Measurements from ENCODE around the gene GALM. TPM values are rescaled to one million over a fixed set of nuclear protein-coding genes. Genes with fewer than 3 reads are reported as not detected.

GALM gene
- total RNA-seq, 2 experiments from 2014 or later, result 39.7 to 41.1 TPM

GRCh38 chr2:38653380-38653714 is 12.6 kb upstream of the GALM start:
- Mint-ChIP-seq H3K4me1 (peaks cover 65% of the 10 kb centered on the region), H3K27me3 (no peaks in the 10 kb centered on the region), H3K27ac (peak overlapping the region; percentile 90), H3K9me3 (peaks cover 12% of the 10 kb centered on the region), H3K4me3 (peak overlapping the region; percentile 16), H3K36me3 (ENCODE audit: low read depth) (peaks cover 23% of the 10 kb centered on the region)
- POLR2A ChIA-PET, result interaction anchor here (0.5 to 1.6 kb wide), 3 partner anchors 12 to 53 kb away, joined by 4 to 7 read pairs (median 5); partner anchors contain the start of gene GALM
- DNase-seq, result no peak
- CTCF ChIA-PET, result interaction anchor here (0.7 to 2.7 kb wide), 11 partner anchors 9 to 166 kb away, joined by 3 to 28 read pairs (median 3); partner anchors contain the start of gene GALM

- peaks cover 64% of the 10 kb centered on the region for H3K4me1 Mint-ChIP-seq
- H3K27ac Mint-ChIP-seq, result peak overlapping the region; percentile 90
- H3K27me3 Mint-ChIP-seq, result no peaks in the 10 kb centered on the region
- peaks cover 17% of the 10 kb centered on the region for H3K36me3 Mint-ChIP-seq (ENCODE audit: low read depth)
- peaks cover 7% of the 10 kb centered on the region for H3K9me3 Mint-ChIP-seq
- CTCF ChIA-PET, result interaction anchor here (0.7 to 2.7 kb wide), 10 partner anchors 8 to 165 kb away, joined by 3 to 28 read pairs (median 4); partner anchors contain the start of gene GALM
- H3K4me3 Mint-ChIP-seq, result peak overlapping the region; percentile 16
- DNase-seq, result peak; percentile 49
- POLR2A ChIA-PET, result interaction anchor here (0.5 to 1.6 kb wide), 2 partner anchors 12 to 54 kb away, joined by 4 to 5 read pairs; partner anchors contain the start of gene GALM
These were observed 12.0 kb upstream of the GALM start for GRCh38 chr2:38653715-38654527.

- peak overlapping the region; percentile 90 for H3K27ac Mint-ChIP-seq
- H3K4me3 Mint-ChIP-seq, result no peak overlapping the region
- DNase-seq, result no peak
- ChIA-PET CTCF (interaction anchor here (1.1 to 3.5 kb wide), 8 partner anchors 9 to 52 kb away, joined by 3 to 28 read pairs (median 4); partner anchors contain the start of genes GALM and HNRNPLL), POLR2A (no interaction called here)
- peaks cover 65% of the 10 kb centered on the region for H3K4me1 Mint-ChIP-seq
- H3K9me3 Mint-ChIP-seq, result peaks cover 5% of the 10 kb centered on the region
- H3K27me3 Mint-ChIP-seq, result no peaks in the 10 kb centered on the region
- peaks cover 11% of the 10 kb centered on the region for H3K36me3 Mint-ChIP-seq (ENCODE audit: low read depth)
These were observed 11.2 kb upstream of the GALM start for GRCh38 chr2:38654528-38655381.

GRCh38 chr2:38655441-38655840 is 10.5 kb upstream of the GALM start:
- no peaks in the 10 kb centered on the region for H3K9me3 Mint-ChIP-seq
- H3K27ac Mint-ChIP-seq, result peak overlapping the region; percentile 17
- H3K36me3 Mint-ChIP-seq (ENCODE audit: low read depth), result peaks cover 6% of the 10 kb centered on the region
- no peak for DNase-seq
- H3K4me3 Mint-ChIP-seq, result no peak overlapping the region
- POLR2A ChIA-PET, result no interaction called here
- no peaks in the 10 kb centered on the region for H3K27me3 Mint-ChIP-seq
- CTCF ChIA-PET, result interaction anchor here (1.1 to 3.5 kb wide), 6 partner anchors 8 to 53 kb away, joined by 3 to 15 read pairs (median 4); partner anchors contain the start of genes GALM and HNRNPLL
- peaks cover 59% of the 10 kb centered on the region for H3K4me1 Mint-ChIP-seq

- POLR2A ChIA-PET, result no interaction called here
- H3K27ac Mint-ChIP-seq, result no peak overlapping the region
- H3K4me1 Mint-ChIP-seq, result peaks cover 48% of the 10 kb centered on the region
- DNase-seq, result no peak
- no peaks in the 10 kb centered on the region for H3K27me3 Mint-ChIP-seq
- CTCF ChIA-PET, result interaction anchor here (0.6 to 3.5 kb wide), 4 partner anchors 9 to 402 kb away, joined by 3 to 15 read pairs (median 3); partner anchors contain the start of genes GALM and HNRNPLL
- H3K36me3 Mint-ChIP-seq (ENCODE audit: low read depth), result peaks cover 5% of the 10 kb centered on the region
- no peak overlapping the region for H3K4me3 Mint-ChIP-seq
- no peaks in the 10 kb centered on the region for H3K9me3 Mint-ChIP-seq
These were observed 8.9 kb upstream of the GALM start for GRCh38 chr2:38656866-38657480.

- Mint-ChIP-seq H3K4me1 (peaks cover 50% of the 10 kb centered on the region), H3K9me3 (no peaks in the 10 kb centered on the region), H3K27me3 (no peaks in the 10 kb centered on the region), H3K4me3 (no peak overlapping the region), H3K36me3 (ENCODE audit: low read depth) (peaks cover 2% of the 10 kb centered on the region), H3K27ac (no peak overlapping the region)
- ChIA-PET CTCF (interaction anchor here (0.9 kb wide), 1 partner anchor 13 kb away, joined by 3 read pairs; no protein-coding TSS in a partner anchor), POLR2A (no interaction called here)
- no peak for DNase-seq
These were observed 7.3 kb upstream of the GALM start for GRCh38 chr2:38658613-38659012.

- ChIA-PET POLR2A (no interaction called here), CTCF (interaction anchor here (0.9 to 1.3 kb wide), 3 partner anchors 13 to 39 kb away, joined by 3 to 4 read pairs (median 3); no protein-coding TSS in a partner anchor)
- no peak overlapping the region for H3K27ac Mint-ChIP-seq
- no peaks in the 10 kb centered on the region for H3K27me3 Mint-ChIP-seq
- no peaks in the 10 kb centered on the region for H3K9me3 Mint-ChIP-seq
- H3K4me3 Mint-ChIP-seq, result no peak overlapping the region
- peaks cover 50% of the 10 kb centered on the region for H3K4me1 Mint-ChIP-seq
- H3K36me3 Mint-ChIP-seq (ENCODE audit: low read depth), result peaks cover 2% of the 10 kb centered on the region
- DNase-seq, result no peak
These were observed 6.8 kb upstream of the GALM start for GRCh38 chr2:38659115-38659514.

- no peak overlapping the region for H3K4me3 Mint-ChIP-seq
- DNase-seq, result no peak
- peaks cover 48% of the 10 kb centered on the region for H3K4me1 Mint-ChIP-seq
- H3K27me3 Mint-ChIP-seq, result no peaks in the 10 kb centered on the region
- no peaks in the 10 kb centered on the region for H3K9me3 Mint-ChIP-seq
- peaks cover 2% of the 10 kb centered on the region for H3K36me3 Mint-ChIP-seq (ENCODE audit: low read depth)
- POLR2A ChIA-PET, result no interaction called here
- no peak overlapping the region for H3K27ac Mint-ChIP-seq
- CTCF ChIA-PET, result interaction anchor here (1.1 to 1.3 kb wide), 3 partner anchors 13 to 41 kb away, joined by 3 to 4 read pairs (median 3); no protein-coding TSS in a partner anchor
These were observed 5.6 kb upstream of the GALM start for GRCh38 chr2:38660282-38660681.

- Mint-ChIP-seq H3K4me1 (peaks cover 52% of the 10 kb centered on the region), H3K27me3 (no peaks in the 10 kb centered on the region), H3K36me3 (ENCODE audit: low read depth) (peaks cover 5% of the 10 kb centered on the region), H3K27ac (no peak overlapping the region), H3K4me3 (no peak overlapping the region), H3K9me3 (no peaks in the 10 kb centered on the region)
- CTCF ChIA-PET, result interaction anchor here (1.0 kb wide), 1 partner anchor 17 kb away, joined by 4 read pairs; no protein-coding TSS in a partner anchor
- POLR2A ChIA-PET, result no interaction called here
- DNase-seq, result no peak
These were observed 4.6 kb upstream of the GALM start for GRCh38 chr2:38661306-38661705.

GRCh38 chr2:38666556-38666910 is 619 bp downstream of the GALM start:
- CTCF ChIA-PET, result interaction anchor here (0.6 to 5.7 kb wide), 21 partner anchors 9 to 676 kb away, joined by 3 to 33 read pairs (median 4); partner anchors contain the start of gene HNRNPLL

GRCh38 chr2:38668092-38668491 is 2.2 kb downstream of the GALM start:
- Mint-ChIP-seq H3K4me1 (peaks cover 80% of the 10 kb centered on the region), H3K27me3 (no peaks in the 10 kb centered on the region), H3K36me3 (ENCODE audit: low read depth) (peaks cover 48% of the 10 kb centered on the region), H3K27ac (peak overlapping the region; percentile 95), H3K9me3 (no peaks in the 10 kb centered on the region), H3K4me3 (peak overlapping the region; percentile 85)
- ChIA-PET CTCF (interaction anchor here (1.4 to 5.7 kb wide), 5 partner anchors 9 to 64 kb away, joined by 3 to 33 read pairs (median 14); partner anchors contain the start of gene HNRNPLL), POLR2A (no interaction called here)
- no peak for DNase-seq

More at GRCh38 chr2:38666556-38666910, 619 bp downstream of the GALM start:
- peak overlapping the region; percentile 95 for H3K27ac Mint-ChIP-seq
- H3K36me3 Mint-ChIP-seq (ENCODE audit: low read depth), result peaks cover 35% of the 10 kb centered on the region
- no peaks in the 10 kb centered on the region for H3K9me3 Mint-ChIP-seq
- POLR2A ChIA-PET, result interaction anchor here (0.7 to 2.3 kb wide), 5 partner anchors 14 to 1868 kb away, joined by 3 to 13 read pairs (median 5); partner anchors contain the start of genes HNRNPLL and SRSF7
- H3K4me1 Mint-ChIP-seq, result peaks cover 75% of the 10 kb centered on the region
- peak; percentile 35 for DNase-seq
- peak overlapping the region; percentile 85 for H3K4me3 Mint-ChIP-seq
- H3K27me3 Mint-ChIP-seq, result no peaks in the 10 kb centered on the region
